SK-N-SH (cell line): Measurements from ENCODE around the gene ABCC10. TPM values are rescaled to one million over a fixed set of nuclear protein-coding genes. Genes with fewer than 3 reads are reported as not detected.

Source experiments
- CHD2 ChIP-seq: fragments of 150-350 bp; IDR thresholded peaks from 2 replicates; pipeline ENCODE4 v1.6.1; 2018; ENCODE audit warnings: low read length; ENCODE audit not compliant: partially characterized antibody
- ELF1 ChIP-seq: IDR thresholded peaks from 2 replicates; pipeline ENCODE4 v1.4.0; 2012
- EP300 ChIP-seq, 2 experiments: IDR thresholded peaks; 2 replicates each; pipeline versions ENCODE4 v1.4.0 to v1.6.1; 2012; ENCODE audit warnings: borderline replicate concordance in 1 of 2, low read depth in 1 of 2, low read length in 1 of 2
- FOXJ3 ChIP-seq: sonication (generic); formaldehyde crosslinking; IDR thresholded peaks from 2 replicates; pipeline ENCODE4 v1.5.1; 2020; ENCODE audit warnings: mild to moderate bottlenecking, missing genetic modification reagents
- GABPA ChIP-seq: IDR thresholded peaks from 2 replicates; pipeline ENCODE4 v1.4.0; 2012; ENCODE audit warnings: low read depth, mild to moderate bottlenecking
- GATA2 ChIP-seq: sonication (generic); formaldehyde crosslinking; IDR thresholded peaks from 2 replicates; pipeline ENCODE4 v1.5.0; 2020; ENCODE audit warnings: mild to moderate bottlenecking, missing genetic modification reagents
- JUND ChIP-seq: IDR thresholded peaks from 2 replicates; pipeline ENCODE4 v1.4.0; 2012
- NRF1 ChIP-seq: IDR thresholded peaks from 2 replicates; pipeline ENCODE4 v1.6.1; 2012; ENCODE audit warnings: low read depth, mild to moderate bottlenecking, low read length
- POLR2AphosphoS5 ChIP-seq: IDR thresholded peaks from 2 replicates; pipeline ENCODE4 v1.6.1; 2012; ENCODE audit warnings: low read depth, low read length
- RAD21 ChIP-seq: IDR thresholded peaks from 2 replicates; pipeline ENCODE4 v1.6.1; 2012; ENCODE audit warnings: mild to moderate bottlenecking, low read length
- RCOR1 ChIP-seq: fragments of 150-350 bp; IDR thresholded peaks from 2 replicates; pipeline ENCODE4 v1.6.1; 2017; ENCODE audit warnings: antibody characterized with exemption, low read length
- TCF12 ChIP-seq: IDR thresholded peaks from 2 replicates; pipeline ENCODE4 v1.4.0; 2012
- YY1 ChIP-seq: IDR thresholded peaks from 2 replicates; pipeline ENCODE4 v1.4.0; 2012; ENCODE audit warnings: low read depth, mild to moderate bottlenecking
- polyA plus RNA-seq, 3 experiments: library from polyadenylated mRNA; depleted of rRNA; stranded (reverse); fragments of >200 nt; gene quantifications; 2 replicates each; pipeline ENCODE4 v1.2.3, GENCODE V29; 2012
- TF ChIP-seq, protein P1 (sequence below): IDR thresholded peaks from 2 replicates; pipeline ENCODE4 v1.4.0; 2012; ENCODE audit warnings: low read depth, borderline replicate concordance
- TF ChIP-seq, protein P2 (sequence below): fragments of 150-350 bp; IDR thresholded peaks from 2 replicates; pipeline ENCODE4 v1.6.1; 2017; ENCODE audit warnings: antibody characterized with exemption, low read length, low read depth, borderline replicate concordance
- TF ChIP-seq, protein P3 (sequence below): fragments of 150-350 bp; IDR thresholded peaks from 2 replicates; pipeline ENCODE4 v1.6.1; 2016; ENCODE audit warnings: mild to moderate bottlenecking, low read depth, low read length
- TF ChIP-seq, protein P4 (sequence below): IDR thresholded peaks from 2 replicates; pipeline ENCODE4; 2012
- TF ChIP-seq, protein P5 (sequence below): IDR thresholded peaks from 2 replicates; pipeline ENCODE4 v1.4.0; 2012; ENCODE audit warnings: low read depth, borderline replicate concordance

The ABCC10 gene
- polyA plus RNA-seq, 1 of the 3 experiments (the other 2 are of a cell fraction): 28.3 TPM

DNA sequence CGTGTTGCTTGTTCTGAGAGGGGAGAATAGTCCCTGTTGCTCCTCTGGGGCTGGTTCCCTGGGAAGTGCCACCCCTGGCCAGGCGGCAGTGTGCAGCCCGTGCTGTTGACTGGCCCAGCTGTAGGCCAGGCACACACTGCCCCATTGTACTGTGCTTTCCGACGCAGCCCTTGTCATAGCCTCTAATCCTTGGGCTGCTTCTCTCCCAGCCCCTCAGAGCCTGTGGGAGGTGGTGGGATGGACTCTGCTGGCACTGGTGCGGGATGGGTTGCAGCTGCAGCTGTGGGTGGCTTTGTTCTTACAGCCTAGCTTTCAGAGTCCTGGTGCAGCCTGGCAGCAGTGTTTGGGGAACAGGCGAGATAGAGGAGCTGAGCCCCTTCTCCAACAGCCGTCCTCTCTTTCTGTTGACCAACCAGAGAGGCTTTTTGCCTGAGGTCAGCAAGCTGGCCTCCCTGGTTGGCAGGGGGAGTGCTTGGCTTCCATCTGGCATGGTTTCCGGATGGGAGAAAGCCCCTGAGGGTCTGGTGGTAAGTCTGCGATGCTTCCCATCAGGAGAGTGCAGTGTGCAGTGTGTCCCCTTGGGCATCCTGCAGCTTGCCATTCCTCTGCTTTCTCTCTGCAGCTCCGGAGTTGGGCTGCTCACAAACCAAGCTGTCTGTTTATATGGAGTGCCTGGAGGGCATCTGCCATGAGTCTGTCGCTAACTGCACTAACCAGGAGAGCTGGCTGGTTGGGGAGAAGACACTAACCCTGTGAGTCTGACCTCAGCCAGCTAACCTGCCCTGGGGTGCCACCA lies 62.1 kb downstream of the ABCC10 start (continued):
- TF ChIP-seq YY1: no peak
- no peak for TF ChIP-seq JUND
- no peak; the same call in 1 of the 2 replicates for TF ChIP-seq GATA2 (CRISPR knock-in tag)
- peak in 1 of 2 experiments; percentile 50; a peak in 1 of 4 replicates for TF ChIP-seq EP300 (IDR thresholded peaks at IDR 0.05; ENCODE audit: borderline replicate concordance in 1 of 2, low read depth in 1 of 2, low read length in 1 of 2)
- no peak for TF ChIP-seq ELF1
- TF ChIP-seq, protein P1, sequence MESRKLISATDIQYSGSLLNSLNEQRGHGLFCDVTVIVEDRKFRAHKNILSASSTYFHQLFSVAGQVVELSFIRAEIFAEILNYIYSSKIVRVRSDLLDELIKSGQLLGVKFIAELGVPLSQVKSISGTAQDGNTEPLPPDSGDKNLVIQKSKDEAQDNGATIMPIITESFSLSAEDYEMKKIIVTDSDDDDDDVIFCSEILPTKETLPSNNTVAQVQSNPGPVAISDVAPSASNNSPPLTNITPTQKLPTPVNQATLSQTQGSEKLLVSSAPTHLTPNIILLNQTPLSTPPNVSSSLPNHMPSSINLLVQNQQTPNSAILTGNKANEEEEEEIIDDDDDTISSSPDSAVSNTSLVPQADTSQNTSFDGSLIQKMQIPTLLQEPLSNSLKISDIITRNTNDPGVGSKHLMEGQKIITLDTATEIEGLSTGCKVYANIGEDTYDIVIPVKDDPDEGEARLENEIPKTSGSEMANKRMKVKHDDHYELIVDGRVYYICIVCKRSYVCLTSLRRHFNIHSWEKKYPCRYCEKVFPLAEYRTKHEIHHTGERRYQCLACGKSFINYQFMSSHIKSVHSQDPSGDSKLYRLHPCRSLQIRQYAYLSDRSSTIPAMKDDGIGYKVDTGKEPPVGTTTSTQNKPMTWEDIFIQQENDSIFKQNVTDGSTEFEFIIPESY: no peak
- TF ChIP-seq FOXJ3: peak; percentile 57; the same call in 1 of the 2 replicates
- no peak for TF ChIP-seq NRF1
- TF ChIP-seq RCOR1: peak; percentile 71; the same call in 1 of the 2 replicates
- TF ChIP-seq RAD21: no peak
- TF ChIP-seq, protein P2, sequence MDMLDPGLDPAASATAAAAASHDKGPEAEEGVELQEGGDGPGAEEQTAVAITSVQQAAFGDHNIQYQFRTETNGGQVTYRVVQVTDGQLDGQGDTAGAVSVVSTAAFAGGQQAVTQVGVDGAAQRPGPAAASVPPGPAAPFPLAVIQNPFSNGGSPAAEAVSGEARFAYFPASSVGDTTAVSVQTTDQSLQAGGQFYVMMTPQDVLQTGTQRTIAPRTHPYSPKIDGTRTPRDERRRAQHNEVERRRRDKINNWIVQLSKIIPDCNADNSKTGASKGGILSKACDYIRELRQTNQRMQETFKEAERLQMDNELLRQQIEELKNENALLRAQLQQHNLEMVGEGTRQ: no peak
- no peak for TF ChIP-seq CHD2
- TF ChIP-seq, protein P3, sequence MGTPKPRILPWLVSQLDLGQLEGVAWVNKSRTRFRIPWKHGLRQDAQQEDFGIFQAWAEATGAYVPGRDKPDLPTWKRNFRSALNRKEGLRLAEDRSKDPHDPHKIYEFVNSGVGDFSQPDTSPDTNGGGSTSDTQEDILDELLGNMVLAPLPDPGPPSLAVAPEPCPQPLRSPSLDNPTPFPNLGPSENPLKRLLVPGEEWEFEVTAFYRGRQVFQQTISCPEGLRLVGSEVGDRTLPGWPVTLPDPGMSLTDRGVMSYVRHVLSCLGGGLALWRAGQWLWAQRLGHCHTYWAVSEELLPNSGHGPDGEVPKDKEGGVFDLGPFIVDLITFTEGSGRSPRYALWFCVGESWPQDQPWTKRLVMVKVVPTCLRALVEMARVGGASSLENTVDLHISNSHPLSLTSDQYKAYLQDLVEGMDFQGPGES: no peak
- TF ChIP-seq TCF12: no peak
- TF ChIP-seq, protein P4, sequence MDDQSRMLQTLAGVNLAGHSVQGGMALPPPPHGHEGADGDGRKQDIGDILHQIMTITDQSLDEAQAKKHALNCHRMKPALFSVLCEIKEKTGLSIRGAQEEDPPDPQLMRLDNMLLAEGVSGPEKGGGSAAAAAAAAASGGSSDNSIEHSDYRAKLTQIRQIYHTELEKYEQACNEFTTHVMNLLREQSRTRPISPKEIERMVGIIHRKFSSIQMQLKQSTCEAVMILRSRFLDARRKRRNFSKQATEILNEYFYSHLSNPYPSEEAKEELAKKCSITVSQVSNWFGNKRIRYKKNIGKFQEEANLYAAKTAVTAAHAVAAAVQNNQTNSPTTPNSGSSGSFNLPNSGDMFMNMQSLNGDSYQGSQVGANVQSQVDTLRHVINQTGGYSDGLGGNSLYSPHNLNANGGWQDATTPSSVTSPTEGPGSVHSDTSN: no peak
- TF ChIP-seq GABPA: no peak
- TF ChIP-seq, protein P5, sequence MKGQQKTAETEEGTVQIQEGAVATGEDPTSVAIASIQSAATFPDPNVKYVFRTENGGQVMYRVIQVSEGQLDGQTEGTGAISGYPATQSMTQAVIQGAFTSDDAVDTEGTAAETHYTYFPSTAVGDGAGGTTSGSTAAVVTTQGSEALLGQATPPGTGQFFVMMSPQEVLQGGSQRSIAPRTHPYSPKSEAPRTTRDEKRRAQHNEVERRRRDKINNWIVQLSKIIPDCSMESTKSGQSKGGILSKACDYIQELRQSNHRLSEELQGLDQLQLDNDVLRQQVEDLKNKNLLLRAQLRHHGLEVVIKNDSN: no peak
- TF ChIP-seq POLR2AphosphoS5: no peak
